ENCODE data around the gene FAR1.
A peak's percentile ranks its signal among the peaks of the same experiment; 100 is the strongest.
"Not testable (repeated sequence)": the region's sequence is repeated elsewhere in the genome, so short reads cannot be mapped to it uniquely, and the experiment has no call there.

FAR1 gene, protein sequence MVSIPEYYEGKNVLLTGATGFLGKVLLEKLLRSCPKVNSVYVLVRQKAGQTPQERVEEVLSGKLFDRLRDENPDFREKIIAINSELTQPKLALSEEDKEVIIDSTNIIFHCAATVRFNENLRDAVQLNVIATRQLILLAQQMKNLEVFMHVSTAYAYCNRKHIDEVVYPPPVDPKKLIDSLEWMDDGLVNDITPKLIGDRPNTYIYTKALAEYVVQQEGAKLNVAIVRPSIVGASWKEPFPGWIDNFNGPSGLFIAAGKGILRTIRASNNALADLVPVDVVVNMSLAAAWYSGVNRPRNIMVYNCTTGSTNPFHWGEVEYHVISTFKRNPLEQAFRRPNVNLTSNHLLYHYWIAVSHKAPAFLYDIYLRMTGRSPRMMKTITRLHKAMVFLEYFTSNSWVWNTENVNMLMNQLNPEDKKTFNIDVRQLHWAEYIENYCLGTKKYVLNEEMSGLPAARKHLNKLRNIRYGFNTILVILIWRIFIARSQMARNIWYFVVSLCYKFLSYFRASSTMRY

DNA sequence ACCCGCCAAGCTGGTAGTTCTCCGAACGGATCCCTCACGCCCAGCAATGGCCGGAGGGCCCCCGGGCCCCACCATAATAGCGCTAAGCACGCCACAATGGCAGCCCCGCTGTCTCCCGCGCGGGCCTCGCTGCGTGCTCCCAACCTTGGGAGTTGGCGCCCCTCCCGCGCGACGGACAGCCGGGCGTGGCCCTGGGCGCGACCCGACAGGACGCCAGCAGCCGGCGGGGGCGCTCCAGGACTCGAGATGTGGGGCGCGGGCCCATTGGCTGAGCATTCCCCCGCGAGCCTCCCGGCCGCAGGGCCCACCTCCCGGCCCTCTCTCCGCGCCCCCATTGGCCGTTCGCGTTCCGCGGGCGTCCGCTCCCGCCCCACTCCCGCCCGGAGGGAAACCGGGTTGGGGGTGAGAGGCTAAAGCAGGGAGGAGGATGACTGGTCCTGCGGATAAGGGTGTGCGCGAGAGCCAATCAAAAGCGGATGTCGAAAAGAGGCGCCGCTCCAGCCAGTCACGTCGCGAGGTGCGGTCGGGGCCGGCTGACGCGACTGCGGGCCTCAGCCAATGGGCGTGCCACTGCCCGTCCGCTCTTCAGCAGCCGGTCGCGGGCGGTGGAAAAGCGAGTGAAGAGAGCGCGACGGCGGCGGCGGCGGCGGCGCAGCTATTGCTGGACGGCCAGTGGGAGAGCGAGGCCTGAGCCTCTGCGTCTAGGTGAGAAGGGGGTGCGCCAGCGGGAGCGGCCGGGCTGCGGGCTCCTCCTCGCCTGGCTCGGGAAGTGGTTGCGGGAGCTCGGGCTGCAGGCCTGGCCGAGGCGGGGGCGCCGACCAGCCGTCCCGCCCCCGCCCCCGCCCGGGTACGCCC is at the start of gene FAR1:
FAR1 (plus strand) TSS at position 567 of the 855 bp plus-strand sequence. CDS start 26,098 bp downstream, outside the sequence.
- DNase-seq: peak; percentile 96

- DNase-seq: no peak
Observed at GRCh38 chr11:13620063-13620462, 48.4 kb upstream of the FAR1 start.

DNA sequence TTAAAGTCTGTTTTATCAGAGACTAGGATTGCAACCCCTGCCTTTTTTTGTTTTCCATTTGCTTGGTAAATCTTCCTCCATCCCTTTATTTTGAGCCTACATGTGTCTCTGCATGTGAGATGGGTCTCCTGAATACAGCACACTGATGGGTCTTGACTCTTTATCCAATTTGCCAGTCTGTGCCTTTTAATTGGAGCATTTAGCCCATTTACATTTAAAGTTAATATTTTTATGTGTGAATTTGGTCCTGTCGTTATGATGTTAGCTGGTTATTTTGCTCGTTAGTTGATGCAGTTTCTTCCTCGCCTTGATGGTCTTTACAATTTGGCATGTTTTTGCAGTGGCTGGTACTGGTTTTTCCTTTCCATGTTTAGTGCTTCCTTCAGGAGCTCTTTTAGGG is 41.6 kb upstream of the FAR1 start:
- DNase-seq: not testable (repeated sequence)

DNA sequence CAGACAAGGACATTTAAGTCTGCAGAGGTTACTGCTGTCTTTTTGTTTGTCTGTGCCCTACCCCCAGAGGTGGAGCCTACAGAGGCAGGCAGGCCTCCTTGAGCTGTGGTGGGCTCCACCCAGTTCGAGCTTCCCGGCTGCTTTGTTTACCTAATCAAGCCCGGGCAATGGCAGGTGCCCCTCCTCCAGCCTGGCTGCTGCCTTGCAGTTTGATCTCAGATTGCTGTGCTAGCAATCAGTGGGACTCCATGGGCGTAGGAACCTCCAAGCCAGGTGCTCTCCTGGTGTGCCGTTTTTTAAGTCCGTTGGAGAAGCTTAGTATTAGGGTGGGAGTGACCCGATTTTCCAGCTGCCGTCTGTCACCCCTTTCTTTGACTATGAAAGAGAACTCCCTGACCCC is 39.8 kb upstream of the FAR1 start:
- not testable (repeated sequence) for DNase-seq

GRCh38 chr11:13629779-13630178 is 38.7 kb upstream of the FAR1 start:
- DNase-seq: no peak

- DNase-seq: no peak
Observed at GRCh38 chr11:13635290-13635689, 33.2 kb upstream of the FAR1 start.

- no peak for DNase-seq
Observed at GRCh38 chr11:13635804-13636203, 32.7 kb upstream of the FAR1 start.

DNA sequence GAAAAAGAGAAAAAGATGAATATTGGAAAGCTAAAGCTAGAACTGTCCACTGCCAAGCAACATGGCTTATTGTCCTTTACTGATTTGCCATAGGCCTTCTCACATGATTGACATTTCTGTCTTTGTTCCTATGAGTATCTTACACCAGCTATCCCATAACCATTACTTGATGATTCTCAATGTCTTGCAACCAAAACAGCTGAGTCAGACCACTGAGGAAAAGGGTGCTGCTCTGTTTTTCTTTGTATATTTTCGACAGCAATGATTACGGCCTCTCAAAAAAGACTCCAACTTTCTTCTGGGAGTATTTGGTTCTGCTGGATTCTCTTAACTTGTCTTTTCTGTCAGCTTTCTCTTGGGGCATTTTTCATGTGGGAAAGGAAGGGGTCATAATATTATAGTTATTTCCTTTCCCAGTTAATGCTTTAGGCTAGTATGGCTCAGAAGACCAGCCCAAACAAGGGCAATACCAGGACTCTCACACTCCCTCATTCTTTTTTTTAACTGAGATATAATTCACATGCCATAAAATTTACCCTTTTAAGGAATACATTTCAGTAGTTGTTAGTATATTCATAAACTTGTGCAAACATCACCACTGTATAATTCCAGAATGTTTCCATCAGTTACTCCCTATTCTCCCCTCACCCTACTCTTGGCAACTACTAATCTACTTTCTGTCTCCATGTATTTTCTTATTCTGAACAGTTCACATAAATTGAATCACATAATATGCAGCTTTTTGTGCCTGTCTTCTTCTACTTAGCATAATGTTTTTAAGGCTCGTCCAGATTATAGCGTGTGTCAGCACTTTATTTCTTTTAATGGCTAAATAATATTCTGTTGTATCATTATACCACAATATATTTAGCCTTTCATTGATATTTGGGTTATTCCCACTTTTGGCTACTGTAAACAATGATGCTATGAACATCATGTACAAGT is 31.1 kb upstream of the FAR1 start:
- DNase-seq: no peak

- no peak for DNase-seq
Observed at GRCh38 chr11:13638422-13638821, 30.0 kb upstream of the FAR1 start.

- DNase-seq: no peak
Observed at GRCh38 chr11:13644997-13645687, 23.3 kb upstream of the FAR1 start.

GRCh38 chr11:13647391-13647790 is 21.1 kb upstream of the FAR1 start:
- DNase-seq: no peak

DNA sequence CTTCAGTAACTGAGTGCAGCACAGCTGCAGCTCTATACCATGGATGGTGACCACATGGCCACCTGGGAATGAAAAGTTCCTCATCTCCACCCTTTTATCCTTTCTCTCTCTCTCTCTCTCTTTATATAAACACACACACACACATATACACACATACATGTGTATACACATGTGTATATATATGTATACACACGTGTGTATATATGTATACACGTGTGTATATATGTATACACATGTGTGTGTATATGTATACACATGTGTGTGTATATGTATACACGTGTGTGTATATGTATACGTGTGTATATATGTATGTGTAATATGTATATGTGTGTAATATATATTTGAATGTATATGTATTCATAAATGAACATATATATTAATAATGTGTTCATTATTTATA is 18.8 kb upstream of the FAR1 start:
- no peak for DNase-seq

GRCh38 chr11:13651515-13651914 is 17.0 kb upstream of the FAR1 start:
- DNase-seq: not testable (repeated sequence)

DNA sequence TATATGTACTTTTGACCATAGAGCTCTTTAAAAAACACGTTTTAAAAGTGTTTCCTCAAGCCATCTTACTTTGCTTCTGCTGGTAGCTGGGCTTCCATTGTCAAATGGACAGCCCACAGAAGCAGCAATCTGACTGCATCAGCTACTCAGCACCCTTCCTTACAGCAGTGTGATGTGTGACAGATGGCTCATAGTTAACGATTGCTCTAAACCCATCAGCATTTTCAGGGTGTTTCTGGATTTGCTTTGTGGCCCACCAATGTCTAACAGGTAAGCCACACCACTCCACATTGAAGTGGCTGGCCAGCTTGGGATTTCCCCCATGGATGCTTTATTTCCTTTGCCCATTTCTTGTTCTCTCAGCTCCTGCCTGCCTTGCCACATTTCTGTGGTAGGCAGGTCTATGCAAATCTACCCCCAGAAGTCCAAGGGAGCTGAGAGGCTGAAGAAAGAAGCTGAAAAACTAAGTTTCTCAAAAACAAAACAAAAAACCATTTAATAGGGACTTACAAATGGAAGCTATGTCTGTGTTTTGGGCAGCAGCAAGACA is 7.3 kb upstream of the FAR1 start:
- DNase-seq: no peak

DNA sequence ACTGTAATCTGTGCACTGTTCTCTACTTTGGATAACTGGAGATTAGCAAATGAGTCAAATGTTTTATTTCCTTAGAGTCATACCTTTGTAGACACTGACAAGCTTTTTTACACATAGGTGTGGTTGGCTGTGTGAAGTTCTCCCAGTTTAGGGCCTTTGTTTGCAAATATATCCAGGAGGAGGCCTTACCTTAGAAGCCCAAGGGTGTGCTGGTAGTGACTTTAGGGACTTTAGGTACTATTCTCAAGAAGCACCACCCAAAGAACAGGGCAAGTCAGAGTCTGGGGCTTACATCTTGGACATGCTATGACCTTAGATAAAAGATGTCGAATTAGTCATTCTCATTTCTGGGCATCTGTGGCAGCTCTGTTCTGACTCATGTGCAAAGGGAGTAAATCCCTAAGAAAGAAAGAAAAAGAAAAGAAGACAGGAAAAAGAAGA is 4.8 kb upstream of the FAR1 start:
- no peak for DNase-seq

DNA sequence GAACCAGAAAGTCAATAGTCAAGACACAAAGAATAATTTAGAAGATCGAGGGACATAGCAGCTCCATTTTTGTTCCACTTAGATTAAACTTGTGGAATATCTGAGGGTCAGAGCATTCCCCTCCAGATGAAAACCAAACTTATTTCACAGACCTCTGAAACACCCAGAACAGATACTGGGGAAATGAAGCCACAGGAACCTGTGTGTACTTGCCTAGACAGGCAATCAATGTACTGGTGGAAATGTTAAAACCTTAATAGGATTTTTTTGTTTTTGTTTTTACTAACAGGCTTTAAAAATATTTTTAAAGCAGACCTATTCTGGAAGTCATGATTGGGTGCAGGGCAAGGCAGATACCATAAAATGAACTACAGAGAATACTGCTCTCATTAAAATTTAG is 4.1 kb upstream of the FAR1 start:
- DNase-seq: no peak

DNA sequence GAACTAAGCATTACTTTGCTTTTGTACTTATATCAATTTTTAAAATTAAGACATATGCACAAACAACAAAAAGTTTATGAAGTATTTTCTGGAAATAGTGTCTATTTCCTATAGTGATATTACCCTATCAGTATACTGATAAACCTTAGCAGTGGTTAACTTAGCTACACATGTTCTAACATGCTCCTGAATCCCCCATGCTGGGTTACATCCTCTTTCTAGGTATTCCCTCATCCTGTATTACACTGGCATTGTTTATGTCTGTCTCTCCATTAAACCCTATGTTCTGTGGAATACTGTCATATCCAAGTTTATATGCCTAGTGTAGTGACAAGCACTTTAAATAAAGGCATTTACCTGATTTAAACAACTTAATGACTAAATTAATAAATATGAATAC is 1.8 kb upstream of the FAR1 start:
- DNase-seq: no peak

DNA sequence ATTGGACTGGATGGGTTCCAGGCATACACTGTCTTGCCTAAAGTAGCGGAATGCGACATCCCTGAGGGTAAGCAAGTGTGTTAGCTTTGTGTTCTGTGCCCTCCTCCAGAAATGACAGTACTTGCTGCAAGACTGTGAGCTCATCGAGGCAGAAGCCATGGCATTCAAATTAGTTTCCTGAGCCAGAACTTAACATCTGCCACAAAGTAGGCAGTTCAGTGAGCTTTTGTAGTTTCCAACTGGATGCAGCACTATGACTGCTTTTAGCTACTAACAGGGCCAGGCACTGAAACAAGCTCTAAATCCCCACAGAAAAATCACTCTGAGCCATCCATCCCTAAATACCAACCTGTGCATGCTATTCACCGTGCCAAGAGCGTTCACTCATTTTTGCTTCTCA is 1.2 kb upstream of the FAR1 start:
- no peak for DNase-seq

GRCh38 chr11:13667795-13668101 is 720 bp upstream of the FAR1 start:
- no peak for DNase-seq

DNA sequence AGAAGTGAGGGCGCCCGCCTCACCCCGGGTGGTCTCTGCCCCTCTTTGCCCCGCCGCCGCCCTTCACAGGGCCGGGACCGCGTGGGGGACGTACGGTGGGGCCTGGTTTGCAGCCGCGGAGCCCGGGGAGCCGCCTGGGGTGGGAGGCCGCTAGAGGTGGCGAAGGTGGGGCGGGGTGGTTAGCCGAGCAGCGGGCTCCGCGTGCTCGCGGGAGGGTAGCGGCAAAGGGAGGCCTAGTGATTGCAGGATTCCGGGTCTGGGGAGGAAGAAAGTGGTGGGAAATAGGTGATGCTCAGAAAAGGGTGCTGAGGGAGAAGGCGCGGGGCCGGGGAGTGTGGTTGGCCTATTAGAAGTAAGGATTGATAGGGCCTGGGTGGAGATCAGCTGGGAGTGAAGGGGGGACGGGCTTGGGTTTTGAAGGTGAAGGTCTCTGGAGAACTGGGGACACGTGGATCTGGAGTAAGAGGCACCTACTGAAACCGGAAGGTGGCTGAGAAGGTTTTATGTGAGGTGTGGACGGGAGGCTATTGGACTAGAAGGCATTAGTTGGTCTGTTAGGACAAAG is 571 bp downstream of the FAR1 start:
- DNase-seq: peak; percentile 57

Measured in CD4-positive, alpha-beta T cell treated with Interleukin-6 for 4 hours (primary cell).